ENCODE data around the gene GPC3. TPM values are rescaled to one million over a fixed set of nuclear protein-coding genes. Genes with fewer than 3 reads are reported as not detected.

The GPC3 gene
- total RNA-seq, 2 donors from 2014 or later = 2.7 to 5.2 TPM

DNA sequence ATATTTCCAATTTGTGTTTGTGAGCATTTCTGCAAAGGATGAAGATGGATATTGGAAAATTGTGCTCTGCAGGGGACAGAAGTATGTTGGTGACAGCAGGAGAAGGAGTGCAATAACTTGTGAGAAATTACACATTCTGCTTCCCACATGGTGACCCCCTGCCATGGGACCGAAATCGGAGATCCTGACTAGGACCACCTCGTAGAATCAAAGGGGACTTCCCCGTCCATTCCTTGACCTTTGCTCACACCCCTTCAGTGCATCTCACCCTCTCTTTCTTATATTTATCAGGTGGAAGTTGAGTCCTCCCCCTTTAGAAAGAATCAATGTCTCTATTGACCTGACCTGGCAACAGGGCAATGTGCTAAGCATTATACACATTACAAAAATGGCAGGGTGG is 451.2 kb downstream of the GPC3 start:
- TF ChIP-seq CTCF (IDR thresholded peaks at IDR 0.05) = no peak
- TF ChIP-seq POLR2AphosphoS5 (IDR thresholded peaks at IDR 0.05) = no peak
- TF ChIP-seq POLR2A (IDR thresholded peaks at IDR 0.05) = no peak
- DNase-seq (ENCODE audit: low spot score) = no peak
- no peaks in the 10 kb centered on the region for H3K27me3 ChIP-seq (replicated peaks; ENCODE audit: insufficient read depth)

DNA sequence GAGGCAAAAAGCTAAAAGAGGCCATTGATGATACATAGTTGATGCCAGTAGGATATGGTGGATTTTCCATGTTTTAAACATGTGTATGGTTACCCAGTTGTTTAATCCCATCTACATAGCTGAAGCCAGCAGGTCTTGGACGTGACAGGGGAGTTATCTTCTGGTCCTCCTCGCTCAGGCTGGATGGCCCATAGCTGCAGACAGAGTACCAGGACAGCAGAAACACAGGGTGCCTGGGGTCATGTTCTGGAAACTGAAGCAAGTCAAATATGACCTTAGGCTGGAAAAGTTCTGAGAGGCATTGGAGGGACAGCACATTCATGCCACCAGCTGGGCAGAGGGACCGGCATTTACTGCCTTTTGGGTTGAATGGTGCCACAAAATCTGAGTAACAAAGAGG is 452.1 kb downstream of the GPC3 start:
- Histone ChIP-seq H3K9me3 (no peaks in the 10 kb centered on the region), H3K4me3 (no peak overlapping the region), H3K4me1 (replicated peaks) (no peaks in the 10 kb centered on the region), H3K36me3 (no peaks in the 10 kb centered on the region), H3K27me3 (replicated peaks; ENCODE audit: insufficient read depth) (no peaks in the 10 kb centered on the region), H3K27ac (no peak overlapping the region)
- intact Hi-C loops (cut with DNase I) = no loop called here
- no peak for DNase-seq (ENCODE audit: low spot score)
- TF ChIP-seq CTCF (IDR thresholded peaks at IDR 0.05) (no peak), POLR2AphosphoS5 (IDR thresholded peaks at IDR 0.05) (no peak), POLR2A (IDR thresholded peaks at IDR 0.05) (no peak)
- WGBS = 90% methylated on average over 3 of the region's 3 CpGs

More for the DNA sequence above, 451.2 kb downstream of the GPC3 start:
- Histone ChIP-seq H3K27ac (no peak overlapping the region), H3K4me3 (no peak overlapping the region), H3K36me3 (no peaks in the 10 kb centered on the region), H3K4me1 (replicated peaks) (no peaks in the 10 kb centered on the region), H3K9me3 (no peaks in the 10 kb centered on the region)
- intact Hi-C loops (cut with DNase I) = no loop called here
- 72% methylated on average over 4 of the region's 4 CpGs for WGBS

DNA sequence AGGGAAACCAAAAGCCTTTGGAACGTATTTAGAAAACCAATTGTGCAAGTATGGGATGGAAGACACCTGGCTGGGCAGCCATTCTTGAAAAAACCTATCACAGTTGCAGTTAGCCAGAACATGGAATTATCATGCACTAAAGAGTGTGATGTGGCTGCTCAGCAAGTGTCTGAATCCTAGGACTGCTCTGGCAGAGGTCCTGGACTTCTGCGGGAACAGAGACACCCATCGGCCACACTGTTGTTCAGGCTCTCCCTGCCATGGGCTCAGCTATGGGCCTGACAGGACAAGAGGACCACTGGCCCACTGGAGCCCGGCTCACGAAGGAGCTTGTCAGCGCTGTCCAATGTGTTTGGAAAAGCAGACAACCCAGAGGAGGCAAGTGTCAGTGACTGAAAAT is 454.4 kb downstream of the GPC3 start:
- DNase-seq (ENCODE audit: low spot score) = no peak
- no peaks in the 10 kb centered on the region for H3K27me3 ChIP-seq (replicated peaks; ENCODE audit: insufficient read depth)
- no peak overlapping the region for H3K4me3 ChIP-seq
- intact Hi-C loops (cut with DNase I) = no loop called here
- no peaks in the 10 kb centered on the region for H3K4me1 ChIP-seq (replicated peaks)
- no peak overlapping the region for H3K27ac ChIP-seq
- 68% methylated on average over 6 of the region's 6 CpGs for WGBS
- no peaks in the 10 kb centered on the region for H3K36me3 ChIP-seq
- TF ChIP-seq POLR2AphosphoS5 (IDR thresholded peaks at IDR 0.05) (no peak), POLR2A (IDR thresholded peaks at IDR 0.05) (no peak), CTCF (IDR thresholded peaks at IDR 0.05) (no peak)
- H3K9me3 ChIP-seq = no peaks in the 10 kb centered on the region

- Histone ChIP-seq H3K36me3 (no peaks in the 10 kb centered on the region), H3K9me3 (no peaks in the 10 kb centered on the region), H3K27ac (no peak overlapping the region), H3K27me3 (replicated peaks; ENCODE audit: insufficient read depth) (no peaks in the 10 kb centered on the region), H3K4me3 (no peak overlapping the region), H3K4me1 (replicated peaks) (no peaks in the 10 kb centered on the region)
- no peak for DNase-seq (ENCODE audit: low spot score)
- WGBS = 96% methylated on average over 3 of the region's 3 CpGs
- no peak for TF ChIP-seq CTCF (IDR thresholded peaks at IDR 0.05)
- no peak for TF ChIP-seq POLR2A (IDR thresholded peaks at IDR 0.05)
- no peak for TF ChIP-seq POLR2AphosphoS5 (IDR thresholded peaks at IDR 0.05)
- intact Hi-C loops (cut with DNase I) = no loop called here
These were observed 455.8 kb downstream of the GPC3 start for GRCh38 chrX:133529578-133529977.

DNA sequence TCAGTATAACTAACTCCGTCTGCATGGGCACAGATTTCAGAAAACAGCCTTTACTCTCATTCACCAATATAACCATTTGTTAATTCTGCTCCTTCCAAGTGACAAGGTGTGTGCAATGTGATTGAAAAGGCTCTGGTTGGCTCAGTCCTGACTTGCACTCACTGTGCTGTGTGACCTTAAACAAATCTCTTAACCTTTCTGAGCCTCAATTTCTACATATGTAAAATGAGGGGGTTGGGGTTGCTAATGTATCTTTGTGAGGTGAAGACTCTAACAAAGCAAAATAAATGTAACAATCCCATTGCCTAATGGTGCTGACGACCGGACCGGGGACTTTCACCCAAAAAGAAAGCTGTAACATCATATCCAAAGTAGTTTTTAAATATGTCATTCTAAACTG is 457.6 kb downstream of the GPC3 start:
- no peaks in the 10 kb centered on the region for H3K4me1 ChIP-seq (replicated peaks)
- intact Hi-C loops (cut with DNase I) = no loop called here
- H3K4me3 ChIP-seq = no peak overlapping the region
- TF ChIP-seq POLR2AphosphoS5 (IDR thresholded peaks at IDR 0.05) = no peak
- no peak for TF ChIP-seq CTCF (IDR thresholded peaks at IDR 0.05)
- no peak for TF ChIP-seq POLR2A (IDR thresholded peaks at IDR 0.05)
- H3K27me3 ChIP-seq (replicated peaks; ENCODE audit: insufficient read depth) = no peaks in the 10 kb centered on the region
- 79% methylated on average over 4 of the region's 4 CpGs for WGBS
- H3K36me3 ChIP-seq = no peaks in the 10 kb centered on the region
- no peak for DNase-seq (ENCODE audit: low spot score)
- H3K9me3 ChIP-seq = no peaks in the 10 kb centered on the region
- H3K27ac ChIP-seq = no peak overlapping the region
